GM19239 (cell line): Measurements from ENCODE around the gene MARCKSL1.

ENCODE experiments used
- DNase-seq: peaks from one replicate; pipeline ENCODE4 v3.0.0; 2011; ENCODE audit warnings: low spot score; ENCODE audit not compliant: insufficient read length
- FAIRE-seq: peaks from 2 replicates; lab custom pipeline; 2011; peaks lifted over from hg19 to GRCh38; lab: Jason Lieb, UNC

Gene MARCKSL1

DNA sequence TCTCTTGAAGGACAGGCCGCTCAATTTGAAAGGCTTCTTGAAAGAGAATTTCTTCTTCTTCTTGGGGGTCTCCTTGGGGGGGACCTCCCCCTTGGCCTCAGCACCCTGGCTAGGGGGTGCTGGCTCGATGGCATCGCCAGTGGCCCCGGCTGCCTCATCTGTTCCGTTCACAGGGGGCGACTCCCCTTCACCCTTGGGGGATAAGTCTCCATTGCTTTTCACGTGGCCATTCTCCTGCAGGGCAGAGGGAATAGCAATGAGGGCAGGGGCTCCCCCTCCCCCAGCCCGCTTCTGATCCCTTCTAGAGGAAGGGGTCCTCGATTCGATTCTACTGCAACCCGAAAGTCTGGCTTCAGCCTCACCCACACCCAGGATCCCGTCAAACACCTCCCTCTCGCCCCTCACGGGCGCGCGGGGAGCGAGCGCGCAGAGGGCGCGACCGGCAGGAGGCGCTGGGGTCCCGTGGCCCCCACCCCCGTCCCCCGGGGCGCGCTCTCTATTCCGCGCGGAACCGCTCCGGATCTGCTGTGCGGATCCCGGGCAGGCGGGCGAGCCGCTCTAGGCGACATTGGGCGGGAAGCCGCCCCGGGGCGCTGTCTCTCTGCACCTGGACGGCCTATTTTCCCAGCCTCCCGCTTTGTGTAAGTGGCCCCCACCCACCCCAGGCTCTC is 1.0 kb downstream of the MARCKSL1 start:
- FAIRE-seq (peak; percentile 68), DNase-seq (no peak)

DNA sequence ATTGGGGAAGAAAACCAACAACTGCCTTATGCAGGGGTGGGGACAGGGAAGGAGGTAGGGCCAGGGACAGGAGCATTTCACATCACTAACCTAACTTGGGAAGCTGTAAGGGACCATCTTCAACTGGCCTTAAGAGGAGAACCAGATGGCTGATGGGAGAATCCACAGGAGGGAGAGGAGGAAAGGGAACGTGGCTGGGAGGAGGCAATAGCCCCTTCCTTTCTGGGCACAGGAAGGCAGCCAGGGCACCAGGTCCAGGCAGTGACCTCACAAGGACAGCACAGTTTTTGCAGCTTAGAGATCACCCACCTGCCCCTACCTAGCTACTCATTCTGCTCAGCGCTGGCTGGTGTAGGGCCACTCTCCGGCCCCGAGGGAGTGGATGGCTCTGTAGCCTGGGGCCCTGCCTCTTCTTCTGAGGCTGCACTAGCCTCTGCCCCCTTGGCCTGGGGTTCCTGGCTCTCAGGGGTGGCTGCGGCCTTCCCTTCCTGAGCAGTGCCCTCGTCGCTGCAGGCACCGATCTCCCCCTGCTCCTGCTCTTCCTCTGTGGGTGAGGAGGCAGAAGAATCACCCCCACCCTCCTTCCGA is 1.7 kb downstream of the MARCKSL1 start:
- DNase-seq, result no peak
- FAIRE-seq, result peak; percentile 53

DNA sequence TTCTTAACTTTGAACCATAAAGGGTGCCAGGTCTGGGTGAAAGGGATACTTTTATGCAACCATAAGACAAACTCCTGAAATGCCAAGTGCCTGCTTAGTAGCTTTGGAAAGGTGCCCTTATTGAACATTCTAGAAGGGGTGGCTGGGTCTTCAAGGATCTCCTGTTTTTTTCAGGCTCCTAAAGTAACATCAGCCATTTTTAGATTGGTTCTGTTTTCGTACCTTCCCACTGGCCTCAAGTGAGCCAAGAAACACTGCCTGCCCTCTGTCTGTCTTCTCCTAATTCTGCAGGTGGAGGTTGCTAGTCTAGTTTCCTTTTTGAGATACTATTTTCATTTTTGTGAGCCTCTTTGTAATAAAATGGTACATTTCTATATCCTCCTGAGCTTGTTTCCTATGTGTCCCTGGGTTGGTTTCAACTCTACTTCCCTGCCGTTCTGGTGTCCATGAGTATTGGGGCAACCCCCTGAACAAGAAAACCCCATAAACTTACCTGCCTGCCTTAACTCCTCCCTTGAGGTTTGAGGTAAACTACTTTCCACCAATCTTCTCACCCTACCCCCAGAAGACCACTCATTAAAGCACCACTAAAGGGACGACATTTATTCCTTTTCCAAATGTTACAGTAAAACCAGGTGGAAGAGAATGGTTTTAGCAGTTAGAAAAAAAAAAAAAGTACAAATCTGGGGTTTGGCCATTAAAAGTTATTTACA is 2.6 kb downstream of the MARCKSL1 start:
- no peak for DNase-seq
- FAIRE-seq, result no peak

DNA sequence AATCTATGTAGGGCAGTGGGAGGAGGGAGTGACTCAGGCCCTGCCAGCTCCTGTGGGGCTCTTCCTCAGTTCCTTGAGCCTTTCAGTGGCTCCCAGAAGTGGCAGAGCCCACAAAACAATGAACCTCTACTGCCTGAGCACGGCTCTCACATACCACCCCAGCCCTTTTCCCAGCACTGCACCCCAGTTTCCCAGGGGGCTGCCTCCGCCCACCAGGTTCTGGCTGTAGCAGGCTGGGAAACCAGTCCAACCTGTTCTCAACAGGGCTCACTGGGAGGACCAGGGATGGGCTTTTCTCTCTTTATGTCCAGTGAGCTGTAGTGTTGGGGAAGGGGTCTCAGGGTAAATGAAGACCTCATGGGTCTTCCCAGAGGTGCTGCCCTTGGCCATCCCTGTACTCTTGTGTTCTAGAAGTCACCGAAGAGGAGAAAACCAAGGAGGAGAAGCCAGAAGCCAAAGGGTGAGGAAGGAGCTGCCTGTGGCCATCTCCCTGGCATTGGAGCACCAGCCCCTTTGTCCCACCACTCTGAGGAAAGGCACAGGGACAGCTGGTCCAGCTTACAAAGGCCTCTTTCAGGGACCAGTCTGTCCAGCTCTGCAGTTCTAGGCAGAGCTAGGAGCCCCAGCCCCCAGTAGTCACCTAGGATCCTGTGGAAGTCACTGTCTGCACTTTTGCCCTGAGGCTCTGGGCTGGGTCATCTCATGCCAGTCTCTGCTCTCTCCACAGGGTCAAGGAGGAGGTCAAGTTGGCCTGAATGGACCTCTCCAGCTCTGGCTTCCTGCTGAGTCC is 3.5 kb downstream of the MARCKSL1 start:
- no peak for FAIRE-seq

DNA sequence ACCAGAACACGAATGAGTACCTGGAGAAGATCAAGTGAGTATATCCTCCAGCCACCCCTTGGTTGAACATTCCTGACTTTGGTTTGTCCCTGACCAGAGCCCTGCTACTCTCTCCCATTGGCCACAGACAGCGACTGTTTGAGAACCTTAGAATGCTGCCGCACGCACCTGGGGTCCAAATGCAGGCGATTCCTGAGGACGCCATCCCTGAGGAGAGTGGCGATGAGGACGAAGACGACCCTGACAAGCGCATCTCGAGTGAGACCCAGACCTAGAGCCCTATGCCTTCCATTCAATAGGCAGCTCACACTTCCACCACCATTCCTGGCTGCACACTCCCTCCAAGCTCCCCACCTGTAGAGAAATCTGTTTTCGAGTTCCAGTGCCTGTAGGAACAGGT is 4.5 kb downstream of the MARCKSL1 start:
- FAIRE-seq (no peak), DNase-seq (no peak)

More for the DNA sequence above, 3.5 kb downstream of the MARCKSL1 start:
- DNase-seq, result no peak

DNA sequence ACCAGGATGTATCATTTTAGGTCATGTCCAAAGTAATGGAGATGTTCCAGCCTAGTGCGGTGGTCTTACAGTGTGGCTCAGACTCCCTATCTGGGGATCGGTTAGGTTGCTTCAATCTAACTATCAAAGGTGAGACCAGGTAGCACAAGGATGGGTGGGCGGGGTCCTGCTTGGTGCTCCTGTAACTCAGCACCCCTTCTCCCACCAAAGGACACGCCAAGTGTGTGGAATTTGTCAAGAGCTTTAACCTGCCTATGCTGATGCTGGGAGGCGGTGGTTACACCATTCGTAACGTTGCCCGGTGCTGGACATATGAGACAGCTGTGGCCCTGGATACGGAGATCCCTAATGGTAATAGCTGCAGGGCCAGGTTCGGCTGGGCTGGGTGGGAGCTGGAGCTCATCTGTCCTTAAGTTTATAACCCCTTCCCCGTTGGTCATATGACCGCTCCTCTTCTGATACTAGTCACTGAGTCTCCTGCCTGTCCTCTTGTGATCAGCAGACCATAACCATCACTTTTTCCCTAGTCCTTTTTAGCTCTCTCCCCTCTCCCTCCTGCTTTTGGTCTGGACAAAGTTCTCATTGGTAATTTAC is 5.4 kb downstream of the MARCKSL1 start:
- FAIRE-seq (no peak), DNase-seq (no peak)

DNA sequence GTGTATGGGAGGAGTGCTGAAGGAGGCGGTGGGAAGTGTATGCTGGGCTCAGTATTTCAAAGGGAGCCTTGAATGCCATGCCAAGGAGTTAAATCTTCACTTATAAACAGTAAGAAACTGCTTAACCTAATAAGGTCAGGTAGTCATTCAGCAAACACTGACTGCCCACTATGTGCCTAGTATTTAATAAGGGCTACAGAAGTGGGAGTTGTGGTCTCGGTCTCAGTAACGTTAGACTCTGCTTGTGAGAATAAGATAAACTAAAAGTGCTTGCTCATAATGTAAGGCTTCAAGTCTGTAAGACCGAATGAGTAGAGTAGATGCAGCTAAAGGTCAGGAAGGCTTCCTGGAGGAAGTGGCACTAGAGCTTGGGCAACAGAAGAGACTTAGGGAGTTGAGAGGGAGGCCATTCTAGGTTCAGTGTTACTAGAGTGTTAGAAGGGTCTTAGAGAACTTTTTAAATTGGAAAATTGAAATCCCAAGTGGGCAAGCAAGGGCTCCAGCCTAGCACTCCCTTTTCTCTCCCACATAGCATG is 6.0 kb downstream of the MARCKSL1 start:
- no peak for DNase-seq
- no peak for FAIRE-seq

DNA sequence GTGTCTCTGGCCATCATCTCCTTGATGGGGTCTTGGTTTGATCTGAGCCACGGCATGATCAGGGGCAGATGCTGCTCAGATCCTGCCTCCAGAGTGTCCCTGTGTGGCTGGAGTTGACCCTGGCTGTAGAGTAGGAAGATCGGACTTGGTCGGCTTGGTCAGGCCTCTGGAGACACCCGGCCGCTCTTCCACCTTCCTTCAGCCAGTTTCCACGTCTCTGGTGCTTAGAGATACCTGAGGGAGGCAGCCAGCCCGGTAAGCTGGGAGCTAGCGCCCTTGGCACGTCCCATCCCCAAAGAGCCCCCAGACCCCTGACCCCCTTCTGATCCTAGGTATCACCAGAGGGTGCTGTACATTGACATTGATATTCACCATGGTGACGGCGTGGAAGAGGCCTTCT is 8.8 kb downstream of the MARCKSL1 start:
- DNase-seq (no peak), FAIRE-seq (no peak)

DNA sequence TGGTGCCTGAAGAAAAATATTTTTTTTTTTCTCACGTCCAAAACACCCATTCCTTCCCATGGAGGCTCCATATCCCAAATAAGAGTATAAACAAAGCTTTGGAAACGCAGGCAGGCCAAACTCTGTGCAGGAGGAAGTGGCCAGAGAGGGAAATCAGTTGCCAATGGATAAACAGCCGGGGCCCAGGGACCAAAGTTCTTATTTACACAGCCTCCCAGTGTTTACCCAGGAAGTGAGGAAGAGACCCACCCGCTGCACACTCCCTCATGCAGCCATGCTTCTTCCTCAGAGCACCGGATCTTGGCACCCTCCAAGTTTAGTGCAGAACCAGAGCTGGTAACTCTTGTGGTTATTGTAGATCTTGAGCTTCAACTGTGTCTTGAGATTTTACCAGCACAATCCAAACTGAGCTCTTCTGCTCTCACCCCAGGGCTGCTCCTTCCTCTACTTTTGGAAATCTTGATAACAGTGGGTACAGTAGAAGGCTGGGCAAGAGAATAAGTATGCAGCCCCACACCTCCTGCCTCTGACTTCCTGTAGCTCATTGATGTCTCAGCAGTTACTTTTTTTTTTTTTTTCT is 14.2 kb downstream of the MARCKSL1 start:
- peak; percentile 47 for FAIRE-seq

DNA sequence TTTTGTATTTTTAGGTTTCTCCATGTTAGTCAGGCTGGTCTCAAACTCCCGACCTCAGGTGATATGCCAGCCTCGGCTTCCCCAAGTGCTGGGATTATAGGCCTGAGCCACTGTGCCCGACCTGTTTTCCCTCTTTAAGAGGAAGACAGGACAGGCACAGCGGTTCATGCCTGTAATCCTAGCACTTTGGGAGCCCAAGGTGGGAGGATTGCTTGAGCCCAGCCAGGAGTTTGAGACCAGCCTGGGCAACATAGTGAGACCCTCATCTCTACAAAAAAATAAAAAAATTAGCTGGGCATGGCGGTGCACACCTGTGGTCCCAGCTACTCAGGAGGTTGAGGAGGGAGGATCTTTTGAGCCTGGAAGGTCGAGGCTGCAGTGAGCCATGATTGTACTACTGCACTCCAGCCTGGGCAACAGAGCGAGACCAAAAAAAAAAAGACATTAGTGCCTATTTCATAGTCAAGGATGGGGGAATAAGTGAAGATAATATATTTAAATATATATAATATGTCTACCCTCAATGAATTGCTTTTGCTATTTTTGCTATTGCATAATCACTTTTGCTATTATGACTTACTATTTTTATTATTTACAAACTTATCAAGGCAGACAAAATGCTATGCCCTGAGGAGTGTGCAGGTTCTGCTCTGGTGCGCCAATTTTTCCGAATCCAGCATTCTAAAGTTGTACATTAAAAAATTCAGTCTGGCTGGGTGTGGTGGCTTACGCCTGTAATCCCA is 17.7 kb downstream of the MARCKSL1 start:
- no peak for FAIRE-seq
- DNase-seq, result no peak

More for the DNA sequence above, 14.2 kb downstream of the MARCKSL1 start:
- no peak for DNase-seq

DNA sequence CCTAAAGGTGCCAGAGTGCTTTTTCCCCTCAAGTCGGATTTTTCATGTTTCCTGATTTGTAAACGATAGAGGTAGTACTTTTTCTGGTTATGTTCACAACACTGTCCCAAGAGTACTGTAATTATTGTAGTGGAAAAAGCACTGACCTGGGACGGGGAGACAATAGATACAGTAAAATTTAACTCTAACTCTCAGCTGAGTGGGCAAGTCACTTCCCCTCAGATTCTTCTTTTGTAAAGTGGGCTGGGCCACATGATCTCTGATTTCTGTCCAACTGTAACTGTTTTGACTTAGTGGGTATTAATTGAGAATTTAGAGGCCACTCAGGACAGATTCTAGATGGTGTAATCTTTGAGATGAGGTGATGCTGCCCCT is 19.1 kb downstream of the MARCKSL1 start:
- FAIRE-seq (no peak), DNase-seq (no peak)

DNA sequence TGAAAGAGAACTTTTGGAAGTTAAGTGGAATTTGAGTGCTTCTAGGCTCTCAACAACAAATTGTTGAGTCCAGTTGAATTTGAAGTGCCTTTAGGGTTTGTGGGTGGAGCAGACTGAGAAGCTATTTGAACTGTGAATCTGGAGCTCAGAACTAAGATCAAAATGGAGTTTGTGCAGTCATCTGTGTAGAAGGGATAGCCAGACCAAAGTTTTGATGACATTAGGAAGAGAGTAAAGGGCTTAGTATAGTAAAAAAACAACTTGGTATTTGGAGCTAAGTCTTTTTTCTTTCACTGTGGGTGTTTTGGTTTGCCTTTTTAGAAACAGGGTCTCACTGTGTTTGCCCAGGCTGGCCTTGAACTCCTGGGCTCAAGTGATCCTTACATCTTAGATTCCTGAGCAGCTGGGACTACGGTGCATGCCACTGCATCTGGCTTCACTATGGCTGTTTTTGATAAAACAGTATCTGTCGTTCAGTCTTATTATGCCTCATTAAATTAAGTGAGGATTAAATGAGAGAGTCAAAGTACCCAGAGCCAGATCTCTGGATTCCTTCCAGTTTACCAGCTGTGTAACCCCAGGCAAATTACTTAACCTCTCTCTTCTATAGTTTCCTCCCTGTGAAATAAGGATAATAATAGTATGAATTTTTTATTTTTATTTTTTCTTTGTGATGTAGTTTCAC is 24.2 kb downstream of the MARCKSL1 start:
- DNase-seq (no peak), FAIRE-seq (no peak)

DNA sequence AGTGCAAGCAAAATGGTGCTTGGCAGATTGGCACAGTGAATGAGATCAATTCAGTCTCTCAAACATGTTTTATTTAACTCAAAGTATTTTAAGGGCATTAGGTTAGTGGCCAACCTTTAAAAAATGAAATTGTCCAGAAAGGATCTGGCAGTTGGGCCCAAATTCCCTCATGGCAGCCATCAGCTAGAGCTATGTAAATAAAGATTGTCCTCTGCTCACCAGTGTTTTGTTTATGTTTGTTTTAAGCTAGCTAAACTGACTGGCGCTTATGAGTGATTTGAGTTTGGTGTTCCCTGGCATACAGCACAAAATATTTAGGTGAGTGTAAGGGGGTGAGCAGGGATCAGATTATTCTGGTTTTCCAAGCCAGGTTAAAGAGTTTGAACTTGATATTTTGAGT is 26.1 kb downstream of the MARCKSL1 start:
- DNase-seq (no peak), FAIRE-seq (no peak)

DNA sequence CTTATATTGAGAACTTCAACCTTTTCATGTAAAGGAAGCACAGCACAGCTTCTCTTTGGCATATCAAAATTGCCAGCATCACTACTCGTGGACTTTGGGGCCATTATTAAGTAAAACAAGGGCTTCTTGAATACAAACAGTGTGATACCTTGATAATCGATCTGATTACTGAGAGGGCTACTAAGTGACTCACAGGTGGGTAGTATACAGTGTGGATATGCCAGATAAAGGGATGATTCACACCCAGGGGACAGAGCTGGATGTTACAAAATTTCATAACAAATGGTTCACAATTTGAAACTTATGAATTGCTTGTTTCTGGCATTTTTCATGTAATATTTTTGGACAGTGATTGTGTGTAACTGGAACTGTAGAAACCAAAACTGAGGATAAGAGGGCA is 28.7 kb downstream of the MARCKSL1 start:
- DNase-seq, result no peak
- no peak for FAIRE-seq

DNA sequence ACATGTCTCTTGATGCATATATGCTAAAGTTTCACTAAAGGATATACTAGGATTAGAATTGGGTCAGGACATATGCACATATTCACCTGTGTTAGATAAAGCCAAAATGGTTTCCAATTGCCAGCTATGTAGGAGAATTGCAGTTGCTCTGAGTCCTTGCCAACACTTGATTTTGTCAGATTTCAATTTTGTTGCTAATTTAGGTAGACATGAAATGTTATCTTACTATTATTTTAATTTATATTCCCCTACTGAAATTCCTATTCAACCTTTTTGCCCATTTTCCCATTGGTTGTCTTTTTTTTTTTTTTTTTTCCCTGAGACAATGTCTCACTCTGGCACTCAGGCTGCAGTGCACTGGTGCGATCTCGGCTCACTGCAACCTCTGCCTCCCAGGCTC is 30.7 kb downstream of the MARCKSL1 start:
- DNase-seq, result no peak
- FAIRE-seq, result no peak

DNA sequence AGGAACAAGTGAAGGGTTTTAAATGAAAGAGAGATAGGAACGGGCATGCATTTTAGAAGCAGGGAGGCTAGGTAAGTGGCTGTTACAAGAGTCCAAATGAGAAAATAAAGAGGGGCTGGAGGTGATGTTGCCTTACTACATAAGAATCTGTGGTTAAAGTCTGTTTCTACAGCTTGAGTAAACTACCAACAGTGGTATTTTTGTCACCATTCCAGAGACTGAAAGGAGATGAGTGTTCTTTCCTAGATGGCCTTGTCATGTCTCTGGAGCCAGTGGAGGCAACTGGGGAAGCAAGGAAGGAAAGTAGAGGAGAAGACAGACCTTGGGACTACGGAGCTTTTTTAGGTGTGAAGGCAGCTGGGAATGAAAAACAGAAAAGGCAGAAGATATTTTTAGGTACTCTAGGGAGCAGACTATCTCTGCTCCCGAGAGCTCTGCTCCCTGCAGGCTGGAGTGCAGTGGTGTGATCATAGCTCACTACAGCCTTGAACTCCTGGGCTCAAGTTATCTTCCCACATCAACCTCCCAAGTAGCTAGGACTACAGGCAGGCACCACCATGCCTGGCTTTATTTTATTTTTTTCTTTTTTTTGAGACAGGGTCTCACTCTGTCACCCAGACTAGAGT is 31.9 kb downstream of the MARCKSL1 start:
- DNase-seq (no peak), FAIRE-seq (no peak)

DNA sequence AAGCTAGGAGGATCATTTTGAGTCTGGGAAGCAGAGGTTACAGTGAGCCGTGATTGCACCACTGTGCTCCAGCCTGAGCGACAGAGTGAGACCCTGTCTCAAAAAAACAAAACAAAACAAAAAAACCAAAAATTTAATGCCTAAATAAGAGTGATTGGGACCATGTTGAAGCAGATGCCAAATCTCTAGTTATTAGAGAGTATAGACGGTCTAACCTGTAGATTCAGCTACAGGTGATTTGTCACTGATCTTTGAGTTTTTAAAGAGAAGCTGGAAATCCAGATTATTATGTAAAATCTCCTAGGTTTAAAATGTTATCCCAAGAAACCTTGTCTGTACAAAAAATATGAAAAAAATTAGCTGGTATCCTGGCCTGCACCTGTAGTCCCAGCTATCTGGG is 32.7 kb downstream of the MARCKSL1 start:
- no peak for DNase-seq
- no peak for FAIRE-seq

DNA sequence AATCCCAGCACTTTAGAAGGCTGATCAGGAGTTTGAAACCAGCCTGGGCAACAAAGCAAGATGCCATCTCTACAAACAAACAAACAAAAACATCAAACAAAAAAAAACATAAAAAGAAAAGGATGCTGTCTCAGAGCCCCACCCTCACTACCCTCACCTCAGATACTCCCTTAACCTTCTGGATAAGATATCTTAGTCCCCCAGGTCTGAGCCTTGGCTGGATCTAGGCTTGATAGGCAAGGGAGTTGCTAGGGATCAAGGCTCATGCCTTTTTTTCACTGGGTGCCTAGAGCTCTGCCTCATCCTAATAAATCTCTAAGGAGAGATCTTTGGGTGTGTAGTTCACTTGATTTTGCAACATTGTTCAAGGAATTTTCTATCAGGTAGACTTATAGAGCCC is 36.7 kb downstream of the MARCKSL1 start:
- no peak for DNase-seq
- FAIRE-seq, result no peak
